H1 (cell line): ENCODE data around the gene TMEM255B. TPM values are rescaled to one million over a fixed set of nuclear protein-coding genes. Genes with fewer than 3 reads are reported as not detected.

Experiments used
- CTCF ChIA-PET: fragments of 300-600 bp; sonication (Branson Sonifier 250); formaldehyde crosslinking; loops from one replicate; lab custom pipeline; 2021; ENCODE audit not compliant: partially characterized antibody; lab: Charles Lee
- POLR2A ChIA-PET: fragments of 300-600 bp; sonication (Branson Sonifier 250); formaldehyde crosslinking; loops from one replicate; lab custom pipeline; 2021; ENCODE audit warnings: inconsistent platforms; ENCODE audit not compliant: partially characterized antibody; lab: Charles Lee
- DNase-seq, 2 experiments: peaks; one replicate each; pipeline versions ENCODE4 v3.0.0 to v3.0.0-alpha.2; 2010 to 2022; ENCODE audit warnings: low spot score in 2 of 2, low read depth in 1 of 2, mixed read lengths in 1 of 2
- FAIRE-seq: peaks from 2 replicates; lab custom pipeline; 2011; peaks lifted over from hg19 to GRCh38; lab: Jason Lieb, UNC
- H2AFZ ChIP-seq: 2 replicates; pipeline ENCODE4 v1.8.1; 2012; ENCODE audit warnings: low read length, inconsistent platforms
- H2AK5ac ChIP-seq: 2 replicates; pipeline ENCODE4 v1.6.1; 2013; ENCODE audit warnings: low read depth, low read length
- H2BK120ac ChIP-seq: replicated peaks from 2 replicates; pipeline ENCODE3; 2013; ENCODE audit warnings: low read depth, low read length, inconsistent platforms
- H2BK12ac ChIP-seq: 2 replicates; pipeline ENCODE4 v1.6.1; 2013; ENCODE audit warnings: low read depth, low read length
- H2BK15ac ChIP-seq: 2 replicates; pipeline ENCODE4 v1.6.1; 2013; ENCODE audit warnings: low read length
- H2BK20ac ChIP-seq: 2 replicates; pipeline ENCODE4 v1.6.1; 2013; ENCODE audit warnings: low read length
- H2BK5ac ChIP-seq: 2 replicates; pipeline ENCODE4 v1.6.1; 2013; ENCODE audit warnings: low read depth, low read length
- H3K14ac ChIP-seq: 2 replicates; pipeline ENCODE4 v1.6.1; 2013; ENCODE audit warnings: inconsistent platforms; ENCODE audit not compliant: insufficient read length
- H3K18ac ChIP-seq: 2 replicates; pipeline ENCODE4 v1.6.1; 2013; ENCODE audit warnings: low read length; ENCODE audit errors: extremely low read depth
- H3K23ac ChIP-seq: 2 replicates; pipeline ENCODE4 v1.6.1; 2013; ENCODE audit warnings: inconsistent platforms; ENCODE audit not compliant: insufficient read length
- H3K23me2 ChIP-seq: 2 replicates; pipeline ENCODE4 v1.6.1; 2013; ENCODE audit warnings: low read depth, low read length
- H3K27ac ChIP-seq: 2 replicates; pipeline ENCODE4 v1.6.1; 2011; ENCODE audit warnings: low read depth, low read length, inconsistent platforms
- H3K27me3 ChIP-seq, 4 experiments: replicated peaks in 1 of 4; 1 replicate in 1 of 4; 2 replicates in 3 of 4; pipeline versions ENCODE4 v1.6.1 to v1.8.1; 2011 to 2013; ENCODE audit warnings: low read length in 3 of 4, mild to moderate bottlenecking in 3 of 4, inconsistent platforms in 2 of 4, mixed read lengths in 2 of 4, moderate library complexity in 1 of 4; ENCODE audit not compliant: control insufficient read depth in 3 of 4, insufficient read depth in 3 of 4; ENCODE audit errors: extremely low read depth in 1 of 4
- H3K36me3 ChIP-seq, 4 experiments: 2 replicates each; pipeline versions ENCODE4 v1.6.1 to v1.8.1; 2011 to 2013; ENCODE audit warnings: mild to moderate bottlenecking in 4 of 4, low read length in 3 of 4, moderate library complexity in 2 of 4, control low read depth in 1 of 4, inconsistent platforms in 1 of 4; ENCODE audit not compliant: insufficient read depth in 4 of 4, control insufficient read depth in 2 of 4
- H3K4ac ChIP-seq: replicated peaks from 2 replicates; pipeline ENCODE3; 2013; ENCODE audit warnings: low read length, low read depth, mixed read lengths, inconsistent platforms; ENCODE audit not compliant: insufficient read length
- H3K4me1 ChIP-seq, 4 experiments: replicated peaks in 1 of 4; 1 replicate in 1 of 4; 2 replicates in 3 of 4; pipeline versions ENCODE4 v1.6.1 to v1.8.1; 2011 to 2013; ENCODE audit warnings: low read length in 3 of 4, inconsistent platforms in 2 of 4, mixed read lengths in 1 of 4; ENCODE audit not compliant: insufficient read depth in 4 of 4, control insufficient read depth in 3 of 4
- H3K4me2 ChIP-seq, 2 experiments: 2 replicates each; pipeline versions ENCODE4 v1.6.1 to v1.8.1; 2011 to 2013; ENCODE audit warnings: low read depth in 2 of 2, low read length in 2 of 2, control low read depth in 1 of 2, inconsistent platforms in 1 of 2, mild to moderate bottlenecking in 1 of 2; ENCODE audit not compliant: insufficient read depth in 1 of 2
- H3K4me3 ChIP-seq, 4 experiments: fragments of 200-600, 300-600 bp in 1 of 4; sonication (generic), shearing (Covaris generic), sonication (Bioruptor Twin) in 1 of 4; 2 replicates each; pipeline versions ENCODE4 v1.5.1 to v1.8.1; 2011 to 2016; ENCODE audit warnings: low read length in 4 of 4, low read depth in 3 of 4, control low read depth in 2 of 4, inconsistent platforms in 2 of 4, mild to moderate bottlenecking in 2 of 4, mixed read lengths in 1 of 4, moderate library complexity in 1 of 4; ENCODE audit not compliant: insufficient read depth in 2 of 4; ENCODE audit errors: extremely low read depth in 1 of 4
- H3K56ac ChIP-seq: replicated peaks from 2 replicates; pipeline ENCODE3; 2013; ENCODE audit warnings: low read depth, mild to moderate bottlenecking, mixed read lengths, low read length, inconsistent platforms; ENCODE audit not compliant: insufficient read length
- H3K79me1 ChIP-seq: 2 replicates; pipeline ENCODE4 v1.6.1; 2013; ENCODE audit warnings: low read depth, low read length, control low read depth
- H3K79me2 ChIP-seq, 2 experiments: 2 replicates each; pipeline versions ENCODE4 v1.6.1 to v1.8.1; 2012 to 2013; ENCODE audit warnings: low read length in 2 of 2, mild to moderate bottlenecking in 2 of 2, inconsistent platforms in 1 of 2; ENCODE audit not compliant: insufficient read depth in 2 of 2, control insufficient read depth in 1 of 2
- H3K9ac ChIP-seq, 4 experiments: replicated peaks in 1 of 4; 1 replicate in 1 of 4; 2 replicates in 3 of 4; pipeline versions ENCODE4 v1.6.1 to v1.8.1; 2011 to 2013; ENCODE audit warnings: low read depth in 3 of 4, low read length in 3 of 4, control low read depth in 2 of 4, mild to moderate bottlenecking in 2 of 4, moderate library complexity in 2 of 4, inconsistent platforms in 1 of 4; ENCODE audit errors: extremely low read depth in 1 of 4
- H3K9me3 ChIP-seq, 2 experiments: 2 replicates each; pipeline versions ENCODE4 v1.6.1 to v1.8.1; 2012 to 2013; ENCODE audit warnings: mild to moderate bottlenecking in 2 of 2, moderate library complexity in 2 of 2, control low read depth in 1 of 2, inconsistent platforms in 1 of 2, low read depth in 1 of 2, low read length in 1 of 2, mixed read lengths in 1 of 2; ENCODE audit not compliant: insufficient read depth in 2 of 2
- H4K20me1 ChIP-seq, 2 experiments: replicated peaks in 1 of 2; 2 replicates each; pipeline versions ENCODE3 to v1.8.1; 2011 to 2013; ENCODE audit warnings: inconsistent platforms in 2 of 2, low read length in 2 of 2, mild to moderate bottlenecking in 1 of 2; ENCODE audit not compliant: insufficient read depth in 2 of 2, control insufficient read depth in 1 of 2
- H4K5ac ChIP-seq: 2 replicates; pipeline ENCODE4 v1.6.1; 2013; ENCODE audit warnings: low read length, low read depth, mixed read lengths, inconsistent platforms; ENCODE audit not compliant: insufficient read length
- H4K8ac ChIP-seq: 2 replicates; pipeline ENCODE4 v1.8.0; 2013; ENCODE audit warnings: mild to moderate bottlenecking, moderate library complexity, low read length, inconsistent platforms; ENCODE audit not compliant: insufficient read depth; ENCODE audit errors: extremely low read depth
- H4K91ac ChIP-seq: replicated peaks from 2 replicates; pipeline ENCODE3; 2013; ENCODE audit warnings: low read length, mixed read lengths, inconsistent platforms; ENCODE audit not compliant: insufficient read length
- GABPA ChIP-seq: IDR thresholded peaks from 2 replicates; pipeline ENCODE4 v1.6.1; 2011; ENCODE audit warnings: mild to moderate bottlenecking, low read length, moderate library complexity, borderline replicate concordance; ENCODE audit not compliant: insufficient read depth
- POLR2A ChIP-seq, 2 experiments: IDR thresholded peaks; 1 replicate in 1 of 2; 2 replicates in 1 of 2; pipeline ENCODE4 v1.6.1; 2011; ENCODE audit warnings: low read depth in 2 of 2, low read length in 2 of 2, mild to moderate bottlenecking in 2 of 2; ENCODE audit errors: control extremely low read depth in 1 of 2
- POU5F1 ChIP-seq: IDR thresholded peaks from 2 replicates; pipeline ENCODE4 v1.6.1; 2011; ENCODE audit warnings: low read depth, mild to moderate bottlenecking, low read length, moderate library complexity
- RFX5 ChIP-seq: IDR thresholded peaks from 2 replicates; pipeline ENCODE4 v1.6.1; 2011; ENCODE audit warnings: low read depth, low read length, improper control_type of control experiment, borderline replicate concordance
- SAP30 ChIP-seq: fragments of 300-600 bp; sonication (generic); IDR thresholded peaks from 2 replicates; pipeline ENCODE4 v1.7.1; 2012; ENCODE audit warnings: low read length, moderate library complexity, mild to moderate bottlenecking, inconsistent platforms; ENCODE audit not compliant: insufficient read depth, insufficient replicate concordance
- SP1 ChIP-seq: IDR thresholded peaks from 2 replicates; pipeline ENCODE4 v1.6.1; 2011; ENCODE audit warnings: low read depth, low read length
- WGBS, 2 experiments: shearing (Covaris generic) in 1 of 2; methylation state at CpG; one replicate each; pipeline versions ENCODE4 v1.1.6 to v1.1.7; 2013 to 2015; ENCODE audit warnings: low lambda C conversion rate in 2 of 2, mixed read lengths in 2 of 2, inconsistent platforms in 1 of 2, low coverage in 1 of 2, missing lambda C conversion rate in 1 of 2; ENCODE audit not compliant: insufficient replicate concordance in 2 of 2, insufficient coverage in 1 of 2, insufficient read length in 1 of 2; ENCODE audit errors: extremely low coverage in 1 of 2, missing lambda C conversion rate in 1 of 2; 5-methylcytosine and 5-hydroxymethylcytosine counted together
- polyA plus RNA-seq, 7 experiments: library from polyadenylated mRNA; depleted of rRNA in 3 of 7; stranded (reverse) in 5 of 7; unstranded in 2 of 7; fragments of >200 nt in 5 of 7; fragments of 200-250 nt in 2 of 7; gene quantifications; 1 replicate in 5 of 7; 2 replicates in 1 of 7; 4 replicates in 1 of 7; pipeline versions ENCODE4 v1.2.1 to v1.2.3, GENCODE V29; 2011 to 2013; ENCODE audit warnings: missing spikeins in 2 of 7, mixed read lengths in 2 of 7
- total RNA-seq: library from RNA; stranded (reverse); fragmentation: NEBNext Ultra II Directional; extraction: Animal tissue kit (Norgen Biotek cat#: 25700); gene quantifications from 2 replicates; pipeline ENCODE4 v1.2.1, GENCODE V29; 2021

The TMEM255B gene
- total and polyA plus RNA-seq, 2 of the 8 experiments (the other 6 are each of a cell fraction or from before 2014, with no cell fraction given), result 3.4 to 4.4 TPM

- H4K91ac ChIP-seq, result no peak overlapping the region
- no peak overlapping the region for H2AFZ ChIP-seq
- H3K79me2 ChIP-seq, result 0 out of 4 replicates have a peak, but pooled peaks cover 0 to 6% of the 10 kb centered on the region in 2 experiments
- no peak overlapping the region for H2AK5ac ChIP-seq
- TF ChIP-seq SP1 (no peak), SAP30 (no peak), POLR2A (IDR thresholded peaks at IDR 0.05; ENCODE audit: control extremely low read depth in 1 of 2, low read depth in 2 of 2, low read length in 2 of 2) (no peak), POU5F1 (no peak), GABPA (no peak), RFX5 (no peak)
- no peaks in the 10 kb centered on the region for H3K27me3 ChIP-seq
- no peak overlapping the region for H3K27ac ChIP-seq
- CTCF ChIA-PET, result interaction anchor here (0.9 to 1.1 kb wide), 3 partner anchors 24 to 119 kb away, joined by 3 to 4 read pairs (median 3); no protein-coding TSS in a partner anchor
- no peak overlapping the region for H2BK5ac ChIP-seq
- H3K18ac ChIP-seq, result no peak overlapping the region
- H2BK20ac ChIP-seq, result no peak overlapping the region
- H3K23ac ChIP-seq, result no peak overlapping the region
- H2BK12ac ChIP-seq, result no peak overlapping the region
- no peak overlapping the region for H3K9ac ChIP-seq
- peaks cover 0 to 8% of the 10 kb centered on the region in 2 experiments for H4K20me1 ChIP-seq
- H4K5ac ChIP-seq, result no peak overlapping the region
- no peak overlapping the region for H2BK15ac ChIP-seq
- H4K8ac ChIP-seq, result no peak overlapping the region
- H3K36me3 ChIP-seq, result no peaks in the 10 kb centered on the region
- peaks cover 7% of the 10 kb centered on the region; the same call in 1 of the 2 replicates for H3K23me2 ChIP-seq
- no peak overlapping the region for H3K4ac ChIP-seq
- H3K79me1 ChIP-seq, result no peaks in the 10 kb centered on the region; the same call in 1 of the 2 replicates
- DNase-seq (no peak), FAIRE-seq (no peak)
- H3K4me2 ChIP-seq, result no peak overlapping the region
- H3K56ac ChIP-seq, result no peak overlapping the region
- whole genome bisulfite sequencing, 2 experiments, result 90% methylated on average over 8 of the region's 8 CpGs; no CpG with 5 or more reads in 1 of the 2 experiments
- POLR2A ChIA-PET, result no interaction called here
- H3K4me1 ChIP-seq, result peaks cover 0 to 15% (median 6%) of the 10 kb centered on the region in 4 experiments; a peak in 4 of 7 replicates
- no peaks in the 10 kb centered on the region for H3K9me3 ChIP-seq
- H2BK120ac ChIP-seq, result no peak overlapping the region
- no peak overlapping the region for H3K14ac ChIP-seq
- H3K4me3 ChIP-seq, result no peak overlapping the region
Measured at GRCh38 chr13:113849981-113850721, 91.1 kb downstream of the TMEM255B start.
